ENCODE measurements around the gene MIEF1. TPM values are rescaled to one million over a fixed set of nuclear protein-coding genes. Genes with fewer than 3 reads are reported as not detected.

Gene MIEF1
- total RNA-seq, 4 donors from 2014 or later, result 17.8 to 28.3 (median 21.4) TPM

DNA sequence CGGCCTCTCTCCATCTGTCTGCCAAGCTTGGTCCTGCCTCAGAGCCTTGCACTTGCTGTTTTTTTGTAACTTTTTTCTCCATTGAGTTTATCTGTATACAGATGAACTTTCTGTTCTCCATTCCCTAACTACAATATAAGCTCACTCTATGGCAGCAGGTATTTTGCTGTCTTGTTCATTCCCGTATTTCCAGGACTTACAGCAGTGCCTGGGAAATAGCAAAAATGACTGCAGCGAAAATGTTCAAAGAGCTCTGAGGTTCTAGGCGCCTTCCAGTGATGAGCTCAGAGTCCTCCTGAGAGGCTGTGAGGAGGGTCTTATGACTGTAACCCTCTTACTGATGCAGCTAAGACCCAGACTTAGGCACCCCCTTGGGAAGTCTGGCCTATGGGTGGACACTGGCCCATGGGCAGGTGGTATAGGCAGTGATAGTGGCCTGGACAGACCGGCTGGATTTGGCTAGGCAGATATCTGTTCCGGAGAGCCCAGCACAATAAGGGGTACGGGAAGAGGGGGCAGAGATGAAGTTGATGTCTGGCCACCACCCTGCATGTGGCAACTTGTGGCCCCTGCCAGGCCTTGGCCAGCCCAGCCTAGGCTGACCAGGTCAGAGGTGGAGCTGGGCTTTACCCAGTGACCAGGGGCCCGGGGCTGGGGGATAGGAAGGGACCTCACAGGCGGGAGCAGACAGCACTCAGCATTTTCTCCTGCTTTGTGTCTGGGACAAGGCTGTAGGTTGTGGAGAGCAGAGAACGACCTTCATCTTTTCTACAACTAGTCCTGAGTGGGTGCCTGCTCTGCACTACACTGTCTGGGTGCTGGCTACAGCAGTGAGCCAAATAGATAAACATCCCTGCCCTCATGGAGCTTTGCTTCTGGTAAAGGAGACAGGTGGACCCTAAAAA is 22.9 kb downstream of the MIEF1 start:
- H3K4me3 ChIP-seq, result peak overlapping the region in 1 of 2 donors; percentile 100
- 14 to 33% methylated on average over 1 of the region's 10 CpGs for WGBS, 2 donors (ENCODE audit: low coverage in 1 of 2)
- H3K27ac ChIP-seq, result peak overlapping the region in 3 of 4 donors; percentile 98 to 100 (median 100)
- no peaks in the 10 kb centered on the region for H3K9me3 ChIP-seq
- peaks cover 6 to 67% of the 10 kb centered on the region in 2 donors for H3K36me3 ChIP-seq
- H3K27me3 ChIP-seq, result no peaks in the 10 kb centered on the region
- no peak for ATAC-seq
- peaks cover 0 to 85% (median 62%) of the 10 kb centered on the region in 3 donors for H3K4me1 ChIP-seq
- TF ChIP-seq POLR2AphosphoS5 (IDR thresholded peaks at IDR 0.05) (no peak), EP300 (IDR thresholded peaks at IDR 0.05) (no peak), POLR2A (IDR thresholded peaks at IDR 0.05) (no peak)
- TF ChIP-seq, protein P1, sequence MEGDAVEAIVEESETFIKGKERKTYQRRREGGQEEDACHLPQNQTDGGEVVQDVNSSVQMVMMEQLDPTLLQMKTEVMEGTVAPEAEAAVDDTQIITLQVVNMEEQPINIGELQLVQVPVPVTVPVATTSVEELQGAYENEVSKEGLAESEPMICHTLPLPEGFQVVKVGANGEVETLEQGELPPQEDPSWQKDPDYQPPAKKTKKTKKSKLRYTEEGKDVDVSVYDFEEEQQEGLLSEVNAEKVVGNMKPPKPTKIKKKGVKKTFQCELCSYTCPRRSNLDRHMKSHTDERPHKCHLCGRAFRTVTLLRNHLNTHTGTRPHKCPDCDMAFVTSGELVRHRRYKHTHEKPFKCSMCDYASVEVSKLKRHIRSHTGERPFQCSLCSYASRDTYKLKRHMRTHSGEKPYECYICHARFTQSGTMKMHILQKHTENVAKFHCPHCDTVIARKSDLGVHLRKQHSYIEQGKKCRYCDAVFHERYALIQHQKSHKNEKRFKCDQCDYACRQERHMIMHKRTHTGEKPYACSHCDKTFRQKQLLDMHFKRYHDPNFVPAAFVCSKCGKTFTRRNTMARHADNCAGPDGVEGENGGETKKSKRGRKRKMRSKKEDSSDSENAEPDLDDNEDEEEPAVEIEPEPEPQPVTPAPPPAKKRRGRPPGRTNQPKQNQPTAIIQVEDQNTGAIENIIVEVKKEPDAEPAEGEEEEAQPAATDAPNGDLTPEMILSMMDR (IDR thresholded peaks at IDR 0.05), result no peak

DNA sequence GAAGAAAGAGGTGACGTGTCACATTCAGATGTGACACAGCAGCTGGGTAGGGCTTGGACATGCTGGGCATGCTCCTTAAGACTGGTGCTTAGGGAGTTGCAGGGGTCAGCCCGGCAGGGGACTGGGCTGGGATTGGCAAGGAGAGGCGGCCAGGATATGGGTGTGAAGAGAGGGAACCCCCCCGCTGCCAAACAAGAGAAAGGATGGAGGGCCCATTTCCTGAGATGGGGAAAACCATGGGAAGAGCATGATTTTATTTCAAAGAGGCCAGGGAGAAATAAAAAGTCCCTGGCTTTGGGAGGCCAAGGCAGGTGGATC is 23.5 kb downstream of the MIEF1 start:
- H3K27me3 ChIP-seq, result no peaks in the 10 kb centered on the region
- no peak for ATAC-seq
- H3K27ac ChIP-seq, result peak overlapping the region in 3 of 4 donors; percentile 98 to 100 (median 100)
- H3K9me3 ChIP-seq, result no peaks in the 10 kb centered on the region
- peaks cover 0 to 91% (median 68%) of the 10 kb centered on the region in 3 donors for H3K4me1 ChIP-seq
- TF ChIP-seq POLR2AphosphoS5 (IDR thresholded peaks at IDR 0.05) (no peak), EP300 (IDR thresholded peaks at IDR 0.05) (no peak), POLR2A (IDR thresholded peaks at IDR 0.05) (no peak)
- TF ChIP-seq, protein P1 (IDR thresholded peaks at IDR 0.05), result no peak
- 33 to 51% methylated on average over 3 to 4 of the region's 4 CpGs for WGBS, 2 donors (ENCODE audit: low coverage in 1 of 2)
- H3K4me3 ChIP-seq, result no peak overlapping the region
- peaks cover 6 to 73% of the 10 kb centered on the region in 2 donors for H3K36me3 ChIP-seq

DNA sequence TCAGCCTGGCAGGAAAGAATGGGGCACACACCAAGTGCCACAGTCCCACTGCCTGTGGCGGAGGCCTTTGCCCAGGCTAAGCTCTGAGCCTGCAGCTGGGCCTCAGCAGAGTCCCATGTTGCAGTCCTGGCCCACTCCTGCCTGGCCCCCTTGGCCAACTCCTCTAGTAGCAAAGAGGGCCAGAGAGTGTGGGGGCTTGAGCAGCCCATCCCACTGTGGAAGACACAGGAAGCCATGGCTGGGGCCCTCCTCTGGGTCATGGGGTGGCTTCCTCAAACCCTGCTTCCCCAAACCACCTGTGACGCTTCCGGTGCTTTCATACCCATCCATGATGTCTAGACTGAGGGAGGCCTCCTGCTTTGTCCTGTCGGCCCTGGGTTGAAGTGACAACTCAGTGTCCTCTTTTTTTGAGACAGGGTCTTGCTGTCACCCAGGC is 24.7 kb downstream of the MIEF1 start:
- H3K9me3 ChIP-seq, result no peaks in the 10 kb centered on the region
- H3K27ac ChIP-seq, result peak overlapping the region in 3 of 4 donors; percentile 71 to 100 (median 73)
- H3K36me3 ChIP-seq, result peaks cover 2 to 65% of the 10 kb centered on the region in 2 donors
- TF ChIP-seq POLR2AphosphoS5 (IDR thresholded peaks at IDR 0.05) (no peak), POLR2A (IDR thresholded peaks at IDR 0.05) (no peak), EP300 (IDR thresholded peaks at IDR 0.05) (no peak)
- TF ChIP-seq, protein P1 (IDR thresholded peaks at IDR 0.05), result no peak
- H3K4me3 ChIP-seq, result no peak overlapping the region
- H3K27me3 ChIP-seq, result no peaks in the 10 kb centered on the region
- WGBS, 2 donors (ENCODE audit: low coverage in 1 of 2), result 56% methylated on average over 2 of the region's 4 CpGs; no CpG with 5 or more reads in 1 of the 2 donors
- ATAC-seq, result no peak
- H3K4me1 ChIP-seq, result peaks cover 2 to 99% (median 77%) of the 10 kb centered on the region in 3 donors

DNA sequence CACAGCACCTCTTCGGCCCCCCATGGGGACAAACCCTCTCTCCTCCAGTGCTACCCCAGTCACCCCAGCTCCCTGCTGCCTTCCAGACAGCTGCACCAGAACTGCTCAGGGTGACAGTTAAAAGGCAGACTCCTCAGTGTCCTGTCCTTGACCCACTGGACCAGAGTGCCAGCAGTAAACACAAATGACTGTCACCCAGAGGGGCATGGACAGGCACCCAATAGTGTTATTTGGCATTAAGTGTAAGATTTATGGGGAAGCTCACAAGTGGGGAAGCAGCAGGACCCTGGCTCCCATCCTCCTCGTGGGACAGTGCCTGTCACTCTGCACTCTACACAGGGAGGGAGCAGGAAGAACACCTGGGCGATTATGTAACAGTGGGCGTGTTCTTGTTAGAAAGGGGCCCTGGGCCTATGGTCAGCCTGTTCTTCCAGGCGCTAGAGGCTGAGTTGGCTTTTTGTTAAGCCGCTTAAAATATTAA is 25.4 kb downstream of the MIEF1 start:
- WGBS, 2 donors (ENCODE audit: low coverage in 1 of 2), result 38 to 50% methylated on average over 3 to 5 of the region's 6 CpGs
- peaks cover 0 to 57% of the 10 kb centered on the region in 2 donors for H3K36me3 ChIP-seq
- H3K4me1 ChIP-seq, result peaks cover 2 to 96% (median 75%) of the 10 kb centered on the region in 3 donors

More for the DNA sequence above, 25.4 kb downstream of the MIEF1 start:
- ATAC-seq, result no peak
- H3K27ac ChIP-seq, result peak overlapping the region in 3 of 4 donors; percentile 71 to 100 (median 73)
- H3K4me3 ChIP-seq, result no peak overlapping the region
- TF ChIP-seq, protein P1 (IDR thresholded peaks at IDR 0.05), result no peak
- no peak for TF ChIP-seq POLR2A (IDR thresholded peaks at IDR 0.05)
- no peak for TF ChIP-seq EP300 (IDR thresholded peaks at IDR 0.05)
- TF ChIP-seq POLR2AphosphoS5 (IDR thresholded peaks at IDR 0.05), result no peak
- no peaks in the 10 kb centered on the region for H3K27me3 ChIP-seq
- no peaks in the 10 kb centered on the region for H3K9me3 ChIP-seq

Data from gastroesophageal sphincter (tissue), 4 donors.